ENCODE data around the gene TNRC6C. TPM values are rescaled to one million over a fixed set of nuclear protein-coding genes. Genes with fewer than 3 reads are reported as not detected.

TNRC6C gene
- total RNA-seq, 3 donors from 2014 or later, result 14.1 to 21.7 (median 21.6) TPM

- intact Hi-C loops (cut with DNase I; ENCODE audit: low total_unique reads), result no loop called here
- Histone ChIP-seq H3K27me3 (no peaks in the 10 kb centered on the region), H3K4me3 (no peak overlapping the region), H3K9me3 (no peaks in the 10 kb centered on the region), H3K4me1 (peaks cover 0 to 5% of the 10 kb centered on the region in 2 donors), H3K27ac (peak overlapping the region; percentile 90), H3K36me3 (no peaks in the 10 kb centered on the region)
- no peak for DNase-seq (ENCODE audit: low spot score in 2 of 2)
- TF ChIP-seq CTCF (IDR thresholded peaks at IDR 0.05), result no peak
- no peak for TF ChIP-seq POLR2AphosphoS5 (IDR thresholded peaks at IDR 0.05)
- no peak for TF ChIP-seq POLR2A (IDR thresholded peaks at IDR 0.05)
These were observed 171.0 kb downstream of the TNRC6C start for GRCh38 chr17:78129351-78130089.

GRCh38 chr17:78130090-78130436 lies 171.6 kb downstream of the TNRC6C start:
- H3K36me3 ChIP-seq, result no peaks in the 10 kb centered on the region
- H3K4me1 ChIP-seq, result peaks cover 0 to 5% of the 10 kb centered on the region in 2 donors
- DNase-seq (ENCODE audit: low spot score in 2 of 2), result no peak
- H3K9me3 ChIP-seq, result no peaks in the 10 kb centered on the region
- TF ChIP-seq POLR2A (IDR thresholded peaks at IDR 0.05) (no peak), POLR2AphosphoS5 (IDR thresholded peaks at IDR 0.05) (no peak), CTCF (IDR thresholded peaks at IDR 0.05) (no peak)
- intact Hi-C loops (cut with DNase I; ENCODE audit: low total_unique reads), result no loop called here
- peak overlapping the region; percentile 90 for H3K27ac ChIP-seq
- H3K27me3 ChIP-seq, result no peaks in the 10 kb centered on the region
- H3K4me3 ChIP-seq, result no peak overlapping the region

GRCh38 chr17:78130437-78131101 lies 172.1 kb downstream of the TNRC6C start, which contains the start of gene TMC8:
Gene TMC8, plus strand, starts transcription at chr17:78130771. Its CDS starts 818 bp downstream, at chr17:78131589.
- Histone ChIP-seq H3K4me1 (peaks cover 0 to 5% of the 10 kb centered on the region in 2 donors), H3K9me3 (no peaks in the 10 kb centered on the region), H3K36me3 (no peaks in the 10 kb centered on the region), H3K27ac (peak within 1 kb of the TSS; percentile 90), H3K27me3 (no peaks in the 10 kb centered on the region), H3K4me3 (peak within 1 kb of the TSS; percentile 22 to 65 (median 47))
- peak in 1 of 3 donors; percentile 25 for TF ChIP-seq POLR2AphosphoS5 (IDR thresholded peaks at IDR 0.05)
- TF ChIP-seq CTCF (IDR thresholded peaks at IDR 0.05), result no peak
- DNase-seq (ENCODE audit: low spot score in 2 of 2), result no peak
- intact Hi-C loops (cut with DNase I; ENCODE audit: low total_unique reads), result no loop called here

DNA sequence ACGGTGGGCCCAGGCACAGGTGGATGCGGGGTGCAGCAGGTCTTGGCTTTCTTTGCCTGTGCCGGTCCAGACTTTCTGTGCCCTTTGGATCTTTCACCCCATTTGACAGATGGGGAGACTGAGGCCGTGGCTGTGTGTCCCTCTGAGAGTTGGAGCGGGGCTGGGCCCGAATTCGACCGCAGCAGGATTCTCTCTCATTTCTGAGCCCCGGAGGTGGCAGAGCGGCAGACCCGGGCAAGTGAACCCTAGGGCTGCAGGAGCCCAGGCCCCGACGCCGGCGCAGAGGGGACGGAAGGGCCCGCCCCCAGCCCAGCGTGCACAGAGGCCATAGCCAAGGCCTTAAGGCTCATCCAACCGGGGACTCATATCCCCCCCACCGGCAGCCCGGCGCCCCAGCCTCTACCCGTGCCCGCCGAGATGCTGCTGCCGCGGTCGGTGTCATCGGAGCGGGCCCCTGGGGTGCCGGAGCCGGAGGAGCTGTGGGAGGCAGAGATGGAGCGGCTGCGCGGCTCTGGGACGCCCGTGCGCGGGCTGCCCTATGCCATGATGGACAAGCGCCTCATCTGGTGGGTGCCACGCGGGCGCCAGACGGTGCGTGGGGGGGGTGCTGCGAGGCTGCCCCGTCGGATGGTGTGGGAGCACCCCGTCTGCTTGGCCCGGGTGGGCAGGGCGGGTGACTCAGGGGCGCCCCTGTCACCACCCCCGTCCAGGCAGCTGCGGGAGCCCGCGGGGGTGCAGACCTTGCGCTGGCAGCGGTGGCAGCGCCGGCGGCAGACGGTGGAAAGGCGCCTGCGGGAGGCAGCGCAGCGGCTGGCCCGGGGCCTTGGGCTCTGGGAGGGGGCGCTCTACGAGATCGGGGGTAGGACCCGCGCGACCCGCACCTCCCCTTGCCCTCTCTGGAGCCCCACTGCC lies 172.9 kb downstream of the TNRC6C start:
- Histone ChIP-seq H3K36me3 (no peaks in the 10 kb centered on the region), H3K4me3 (peak overlapping the region; percentile 22 to 65 (median 47)), H3K27me3 (no peaks in the 10 kb centered on the region), H3K27ac (peak overlapping the region; percentile 74 to 90), H3K9me3 (no peaks in the 10 kb centered on the region), H3K4me1 (peaks cover 0 to 5% of the 10 kb centered on the region in 2 donors)
- TF ChIP-seq POLR2AphosphoS5 (IDR thresholded peaks at IDR 0.05) (no peak), CTCF (IDR thresholded peaks at IDR 0.05) (no peak), POLR2A (IDR thresholded peaks at IDR 0.05) (no peak)
- no peak for DNase-seq (ENCODE audit: low spot score in 2 of 2)
- intact Hi-C loops (cut with DNase I; ENCODE audit: low total_unique reads), result no loop called here

All from breast epithelium (tissue), 4 donors.